Ishikawa (cell line): Measurements from ENCODE around the gene USP33.

ENCODE experiments used
- CEBPB ChIP-seq: IDR thresholded peaks from 2 replicates; pipeline ENCODE4 v1.6.1; 2012
- CREB1 ChIP-seq: IDR thresholded peaks from 2 replicates; pipeline ENCODE4 v1.6.1; 2012; ENCODE audit warnings: low read depth
- EGR1 ChIP-seq: IDR thresholded peaks from 2 replicates; pipeline ENCODE4 v1.6.1; 2012
- EP300 ChIP-seq: IDR thresholded peaks from 2 replicates; pipeline ENCODE4 v1.6.1; 2012; ENCODE audit warnings: borderline replicate concordance
- FOXM1 ChIP-seq: IDR thresholded peaks from 2 replicates; pipeline ENCODE4 v1.6.1; 2012; ENCODE audit warnings: low read depth, borderline replicate concordance
- NFIC ChIP-seq: IDR thresholded peaks from 2 replicates; pipeline ENCODE4 v1.6.1; 2012
- RAD21 ChIP-seq: IDR thresholded peaks from 2 replicates; pipeline ENCODE4 v1.6.1; 2012; ENCODE audit warnings: low read depth
- TAF1 ChIP-seq: IDR thresholded peaks from 2 replicates; pipeline ENCODE4 v1.6.1; 2012; ENCODE audit warnings: low read depth, mild to moderate bottlenecking
- TCF12 ChIP-seq: IDR thresholded peaks from 2 replicates; pipeline ENCODE4 v1.6.1; 2012; ENCODE audit warnings: low read depth
- TEAD4 ChIP-seq: IDR thresholded peaks from 2 replicates; pipeline ENCODE4 v1.6.1; 2012
- YY1 ChIP-seq: IDR thresholded peaks from 2 replicates; pipeline ENCODE4 v1.6.1; 2012; ENCODE audit warnings: low read depth
- ZBTB7A ChIP-seq: IDR thresholded peaks from 2 replicates; pipeline ENCODE4 v1.6.1; 2012; ENCODE audit warnings: low read depth
- TF ChIP-seq, protein P1 (sequence below): IDR thresholded peaks from 2 replicates; pipeline ENCODE4 v1.6.1; 2012; ENCODE audit warnings: low read depth, mild to moderate bottlenecking
- TF ChIP-seq, protein P2 (sequence below): IDR thresholded peaks from 2 replicates; pipeline ENCODE4 v1.6.1; 2012
- TF ChIP-seq, protein P3 (sequence below): IDR thresholded peaks from 2 replicates; pipeline ENCODE4 v1.6.1; 2012

The USP33 gene

DNA sequence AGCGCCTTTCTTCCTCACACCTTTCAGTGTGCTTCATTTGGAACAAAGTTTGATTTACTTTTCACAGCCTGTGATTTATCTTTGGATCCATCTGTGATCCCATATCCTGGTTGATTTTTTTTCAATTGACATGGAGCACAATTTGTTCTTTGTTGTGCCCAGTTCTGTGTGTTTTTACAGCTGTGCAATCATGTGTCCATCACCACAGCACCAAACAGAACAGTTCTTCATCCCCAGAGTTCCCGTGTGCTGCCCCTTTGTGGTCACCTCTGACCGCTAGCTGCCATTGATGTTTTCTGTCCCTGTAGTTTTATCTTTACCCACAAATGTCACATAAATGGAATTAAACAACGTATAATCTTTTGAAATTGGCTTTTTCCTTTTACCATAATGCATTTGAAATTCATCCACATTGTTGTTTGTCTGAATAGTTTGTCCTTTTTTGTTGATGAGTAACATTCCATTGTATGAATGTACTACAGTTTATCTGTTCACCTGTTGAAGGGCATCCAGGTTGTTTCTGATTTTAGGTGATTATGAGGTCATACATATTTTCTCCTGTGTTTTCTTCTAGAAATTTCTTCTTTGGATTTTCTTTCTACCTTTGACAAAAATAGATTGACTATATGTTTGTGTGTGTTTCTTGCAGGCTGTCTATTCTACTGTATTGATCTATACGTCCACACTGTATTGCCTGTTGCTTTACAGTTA lies 37.2 kb upstream of the USP33 start:
- TF ChIP-seq, protein P1, sequence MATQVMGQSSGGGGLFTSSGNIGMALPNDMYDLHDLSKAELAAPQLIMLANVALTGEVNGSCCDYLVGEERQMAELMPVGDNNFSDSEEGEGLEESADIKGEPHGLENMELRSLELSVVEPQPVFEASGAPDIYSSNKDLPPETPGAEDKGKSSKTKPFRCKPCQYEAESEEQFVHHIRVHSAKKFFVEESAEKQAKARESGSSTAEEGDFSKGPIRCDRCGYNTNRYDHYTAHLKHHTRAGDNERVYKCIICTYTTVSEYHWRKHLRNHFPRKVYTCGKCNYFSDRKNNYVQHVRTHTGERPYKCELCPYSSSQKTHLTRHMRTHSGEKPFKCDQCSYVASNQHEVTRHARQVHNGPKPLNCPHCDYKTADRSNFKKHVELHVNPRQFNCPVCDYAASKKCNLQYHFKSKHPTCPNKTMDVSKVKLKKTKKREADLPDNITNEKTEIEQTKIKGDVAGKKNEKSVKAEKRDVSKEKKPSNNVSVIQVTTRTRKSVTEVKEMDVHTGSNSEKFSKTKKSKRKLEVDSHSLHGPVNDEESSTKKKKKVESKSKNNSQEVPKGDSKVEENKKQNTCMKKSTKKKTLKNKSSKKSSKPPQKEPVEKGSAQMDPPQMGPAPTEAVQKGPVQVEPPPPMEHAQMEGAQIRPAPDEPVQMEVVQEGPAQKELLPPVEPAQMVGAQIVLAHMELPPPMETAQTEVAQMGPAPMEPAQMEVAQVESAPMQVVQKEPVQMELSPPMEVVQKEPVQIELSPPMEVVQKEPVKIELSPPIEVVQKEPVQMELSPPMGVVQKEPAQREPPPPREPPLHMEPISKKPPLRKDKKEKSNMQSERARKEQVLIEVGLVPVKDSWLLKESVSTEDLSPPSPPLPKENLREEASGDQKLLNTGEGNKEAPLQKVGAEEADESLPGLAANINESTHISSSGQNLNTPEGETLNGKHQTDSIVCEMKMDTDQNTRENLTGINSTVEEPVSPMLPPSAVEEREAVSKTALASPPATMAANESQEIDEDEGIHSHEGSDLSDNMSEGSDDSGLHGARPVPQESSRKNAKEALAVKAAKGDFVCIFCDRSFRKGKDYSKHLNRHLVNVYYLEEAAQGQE, result no peak
- TF ChIP-seq RAD21 (no peak), EP300 (no peak), FOXM1 (no peak), NFIC (no peak), TAF1 (no peak), CEBPB (no peak), TCF12 (no peak), CREB1 (no peak), YY1 (no peak), TEAD4 (no peak), ZBTB7A (no peak)
- TF ChIP-seq, protein P2, sequence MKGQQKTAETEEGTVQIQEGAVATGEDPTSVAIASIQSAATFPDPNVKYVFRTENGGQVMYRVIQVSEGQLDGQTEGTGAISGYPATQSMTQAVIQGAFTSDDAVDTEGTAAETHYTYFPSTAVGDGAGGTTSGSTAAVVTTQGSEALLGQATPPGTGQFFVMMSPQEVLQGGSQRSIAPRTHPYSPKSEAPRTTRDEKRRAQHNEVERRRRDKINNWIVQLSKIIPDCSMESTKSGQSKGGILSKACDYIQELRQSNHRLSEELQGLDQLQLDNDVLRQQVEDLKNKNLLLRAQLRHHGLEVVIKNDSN, result no peak
- TF ChIP-seq, protein P3, sequence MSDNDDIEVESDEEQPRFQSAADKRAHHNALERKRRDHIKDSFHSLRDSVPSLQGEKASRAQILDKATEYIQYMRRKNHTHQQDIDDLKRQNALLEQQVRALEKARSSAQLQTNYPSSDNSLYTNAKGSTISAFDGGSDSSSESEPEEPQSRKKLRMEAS, result no peak

DNA sequence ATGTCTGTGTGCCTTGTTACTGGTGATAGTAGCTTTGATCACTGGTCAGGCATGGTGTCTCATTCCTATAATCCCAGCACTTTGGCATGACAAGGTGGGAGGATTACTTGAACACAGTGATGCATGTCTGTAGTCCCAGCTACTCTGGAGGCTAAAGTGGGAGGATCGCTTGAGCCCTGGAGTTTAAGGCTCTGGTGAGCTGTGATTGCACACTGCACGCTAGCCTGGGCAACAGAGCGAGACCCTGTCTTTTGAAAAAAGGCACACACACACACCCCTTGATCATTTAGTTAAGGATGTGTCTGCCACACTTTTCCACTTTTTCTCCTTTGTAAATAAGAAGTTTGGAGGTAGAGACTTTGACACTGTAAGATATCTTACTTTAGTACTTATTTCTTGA lies 34.9 kb upstream of the USP33 start:
- TF ChIP-seq, protein P2, result no peak
- TF ChIP-seq EGR1 (no peak), TAF1 (no peak), NFIC (no peak), CEBPB (no peak), YY1 (no peak), RAD21 (no peak), CREB1 (no peak), FOXM1 (no peak), TCF12 (no peak), TEAD4 (no peak), EP300 (no peak)
- TF ChIP-seq, protein P3, result no peak
- TF ChIP-seq, protein P1, result no peak

DNA sequence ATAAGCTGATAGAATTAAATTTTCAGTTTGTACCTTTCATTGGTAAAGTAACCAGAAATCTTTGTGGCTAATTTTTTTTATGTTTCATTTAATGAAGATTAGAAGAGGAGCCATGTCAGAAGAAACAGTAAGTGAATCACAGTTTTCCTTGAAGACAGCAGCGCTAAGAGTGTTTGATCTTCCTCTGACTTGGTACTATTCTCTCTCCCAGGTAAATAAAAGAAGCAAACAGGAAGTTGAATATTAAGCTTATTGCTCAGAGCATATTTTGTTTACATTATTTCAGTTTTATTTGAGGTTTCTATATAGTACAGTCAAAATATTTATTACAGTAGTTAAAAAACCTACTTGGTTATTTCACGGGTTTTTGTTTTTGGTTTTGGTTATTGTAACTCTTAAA lies 23.5 kb upstream of the USP33 start:
- TF ChIP-seq NFIC, result no peak
- TF ChIP-seq, protein P3, result no peak
- no peak for TF ChIP-seq YY1
- no peak for TF ChIP-seq RAD21
- TF ChIP-seq, protein P2, result no peak
- no peak for TF ChIP-seq TAF1
- TF ChIP-seq TCF12, result no peak
- TF ChIP-seq ZBTB7A, result no peak
- no peak for TF ChIP-seq TEAD4
- no peak for TF ChIP-seq CREB1
- TF ChIP-seq CEBPB, result no peak
- no peak for TF ChIP-seq EGR1
- no peak for TF ChIP-seq EP300
- no peak for TF ChIP-seq FOXM1

DNA sequence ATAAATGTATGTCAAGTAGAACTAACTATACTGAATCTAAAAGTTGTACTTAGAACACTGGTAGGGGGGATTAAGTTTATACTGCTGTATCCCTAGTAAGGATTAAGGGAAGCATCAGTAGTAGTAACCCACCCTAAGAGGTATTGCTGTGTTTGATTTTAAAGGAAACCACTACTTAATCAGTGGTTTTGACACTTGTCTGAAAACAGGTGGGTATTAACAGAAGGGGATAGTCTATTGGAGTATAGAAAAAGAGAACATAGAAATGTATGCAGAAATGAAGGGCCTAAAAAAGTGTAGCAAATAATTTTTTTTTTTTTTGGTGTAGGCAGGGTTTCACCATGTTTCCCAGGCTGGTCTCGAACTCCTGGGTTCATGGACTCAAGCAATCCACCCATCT lies 22.0 kb upstream of the USP33 start:
- no peak for TF ChIP-seq NFIC
- TF ChIP-seq TCF12, result no peak
- TF ChIP-seq, protein P2, result no peak
- TF ChIP-seq EGR1, result no peak
- TF ChIP-seq FOXM1, result no peak
- TF ChIP-seq, protein P1, result no peak
- TF ChIP-seq RAD21, result no peak
- TF ChIP-seq TAF1, result no peak
- no peak for TF ChIP-seq TEAD4
